H4 (cell line): ENCODE data around the gene OR10A6. TPM values are rescaled to one million over a fixed set of nuclear protein-coding genes. Genes with fewer than 3 reads are reported as not detected.

Experiments used
- total RNA-seq: library from RNA; depleted of rRNA; stranded (reverse); fragments of >200 nt; shearing (Covaris generic); gene quantifications from 2 replicates; pipeline ENCODE4 v1.2.3, GENCODE V29; 2014; rRNA removed

The OR10A6 gene
- total RNA-seq, 1 experiment from 2014 or later, result not detected

Other genes starting within 250 kb of the OR10A6 start
- gene OVCH2, start 224.8 kb downstream of the OR10A6 start, total RNA-seq, result 0.43 TPM in 1 of 2 replicates, not detected in the other
- gene OR5P2, start 134.3 kb downstream of the OR10A6 start, total RNA-seq, result not detected in 2 replicates
- not detected in 2 replicates for gene OR5P3, start 100.4 kb downstream of the OR10A6 start, total RNA-seq
- gene OR10A3, start 10.4 kb upstream of the OR10A6 start, total RNA-seq, result not detected in 2 replicates
- not detected in 2 replicates for gene NLRP10, start 34.2 kb upstream of the OR10A6 start, total RNA-seq
- gene EIF3F, start 56.1 kb upstream of the OR10A6 start, total RNA-seq, result 420 and 437 TPM in 2 replicates
- gene TUB, start 149.9 kb upstream of the OR10A6 start, total RNA-seq, result 7.5 and 7.8 TPM in 2 replicates
- gene RIC3, start 237.8 kb upstream of the OR10A6 start, total RNA-seq, result 0.80 and 1.1 TPM in 2 replicates